Putamen (tissue), 1 donor: ENCODE measurements around the gene ZPLD1.

Experiments
- DNase-seq: peaks from one replicate; pipeline ENCODE4 v3.0.0-alpha.2; 2016; ENCODE audit warnings: low spot score

Gene ZPLD1

GRCh38 chr3:102434715-102435114, at the start of gene ZPLD1:
Gene ZPLD1, plus strand, starts transcription at chr3:102435015. Its CDS starts 3,473 bp downstream, at chr3:102438488.
- DNase-seq, result no peak

DNA sequence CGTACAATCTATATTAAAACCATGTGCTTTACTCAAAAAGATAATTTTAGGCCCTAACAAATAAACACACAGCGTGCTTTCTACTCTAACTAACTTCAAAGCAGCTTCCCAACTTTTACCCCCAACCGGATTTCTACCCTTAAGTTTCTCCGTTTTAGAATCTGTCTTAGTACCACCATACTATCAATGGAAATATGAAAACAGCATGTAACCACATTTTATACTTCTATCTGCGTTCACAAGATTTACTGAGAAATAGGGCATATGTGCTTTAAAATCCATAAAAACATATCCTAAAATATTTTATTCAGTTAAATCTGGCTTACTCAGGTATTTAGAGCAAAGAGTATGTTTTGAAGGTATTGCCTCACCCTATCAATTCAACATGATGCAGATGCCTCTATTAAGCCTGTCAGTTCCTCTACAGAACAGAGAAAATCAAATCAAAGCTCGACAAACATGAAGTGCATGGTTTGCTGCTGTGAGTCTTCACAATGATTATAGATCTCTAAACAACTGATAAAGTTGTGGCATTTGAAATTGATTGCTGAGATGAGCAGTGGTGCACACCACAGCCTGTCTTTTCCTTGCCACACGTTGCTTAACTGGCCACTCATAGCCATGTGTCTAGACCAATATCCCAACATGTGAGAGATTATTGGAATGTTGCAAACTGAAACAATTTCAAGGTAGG, 44.5 kb upstream of the ZPLD1 start:
- no peak for DNase-seq

DNA sequence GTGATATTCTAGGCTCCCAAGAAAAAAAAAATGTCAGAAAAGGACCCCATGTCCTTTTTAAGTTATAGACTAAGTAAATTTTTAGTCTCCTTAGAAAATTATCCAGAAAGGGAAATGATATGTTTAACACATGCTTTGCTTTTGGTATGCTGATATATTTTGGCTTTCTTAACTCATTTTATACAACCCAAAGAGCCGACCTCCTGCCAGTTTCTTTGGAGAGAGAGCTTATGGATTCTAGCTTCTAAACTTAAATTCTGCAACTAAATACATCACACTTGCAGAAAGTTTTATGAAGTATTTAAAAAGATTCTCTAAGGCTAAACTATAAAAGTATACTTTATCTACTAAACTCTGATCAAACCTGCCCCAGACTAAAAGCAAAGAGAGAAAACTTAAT, 43.9 kb upstream of the ZPLD1 start:
- DNase-seq, result no peak

DNA sequence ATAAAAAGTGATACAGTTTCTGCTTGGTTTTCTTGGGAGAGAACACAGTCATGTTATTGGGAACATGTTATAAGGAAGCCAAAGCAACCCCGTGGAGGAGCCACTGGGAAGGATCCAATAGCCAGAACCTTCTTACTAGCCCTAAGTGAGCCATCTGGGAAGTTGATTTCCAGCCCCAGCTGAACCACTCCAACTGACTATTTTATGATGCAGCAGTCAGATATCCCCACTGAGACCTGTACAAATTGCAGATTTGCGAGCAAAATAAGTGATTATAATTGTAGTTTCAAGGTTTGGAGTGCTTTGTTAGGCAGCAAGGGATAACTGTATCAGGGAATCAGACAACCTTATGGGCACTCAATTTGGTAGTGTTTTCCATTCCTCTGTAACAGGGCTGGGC, 43.3 kb upstream of the ZPLD1 start:
- no peak for DNase-seq

DNA sequence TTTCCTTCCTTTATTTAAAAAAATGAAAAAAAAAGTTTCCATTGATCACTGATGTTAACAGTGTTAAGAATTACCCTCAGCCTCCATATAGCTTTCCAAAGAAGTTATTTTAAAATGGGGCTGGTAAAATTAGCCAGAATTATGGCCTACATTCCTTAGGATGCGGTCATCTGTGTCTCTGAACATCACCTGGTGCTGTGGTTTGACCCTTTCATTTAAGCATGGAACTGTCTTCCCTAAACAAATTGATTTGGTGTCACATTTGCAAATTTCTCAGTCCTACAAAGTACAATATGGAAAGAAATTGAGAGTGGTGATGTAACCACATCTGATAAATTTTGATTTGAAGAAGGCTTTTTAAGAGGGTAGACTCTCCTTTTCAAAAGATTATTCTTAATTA, 40.3 kb upstream of the ZPLD1 start:
- no peak for DNase-seq

DNA sequence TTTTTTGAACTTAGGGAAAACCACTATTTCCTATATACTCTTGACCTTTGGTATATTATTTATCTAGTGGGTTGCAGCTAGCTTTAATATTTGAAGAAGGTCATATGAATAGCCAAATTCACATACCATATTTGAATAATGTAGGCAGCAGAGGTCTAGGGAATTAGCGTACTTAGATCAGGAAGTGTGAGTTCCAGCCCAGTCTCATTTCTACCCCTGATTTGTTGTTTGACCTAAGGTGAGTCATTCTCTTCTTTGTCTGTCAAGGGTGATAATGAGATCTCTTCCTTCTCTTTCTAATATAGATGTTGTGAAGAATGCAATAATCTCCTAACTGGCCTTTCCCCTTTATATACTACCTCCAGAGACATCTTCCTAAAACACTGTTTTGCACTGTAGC, 36.6 kb upstream of the ZPLD1 start:
- no peak for DNase-seq

DNA sequence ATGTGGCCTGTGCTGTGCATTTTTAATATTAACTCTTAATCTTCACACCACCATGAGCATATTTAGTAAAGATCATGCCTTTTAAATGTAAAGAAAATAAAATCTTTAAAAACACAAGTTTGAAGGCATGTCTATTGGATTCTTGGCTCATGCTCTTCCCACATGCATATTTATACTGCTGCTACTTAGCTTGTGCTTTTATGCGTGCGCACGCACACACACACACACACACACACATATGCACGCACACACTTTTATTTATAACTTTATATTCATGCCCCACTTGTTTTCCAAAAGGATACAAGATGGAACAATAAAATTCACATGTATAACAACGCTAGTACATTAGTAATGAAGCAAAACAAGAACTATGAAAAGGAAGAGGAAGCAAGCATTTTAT, 36.1 kb upstream of the ZPLD1 start:
- DNase-seq, result no peak

DNA sequence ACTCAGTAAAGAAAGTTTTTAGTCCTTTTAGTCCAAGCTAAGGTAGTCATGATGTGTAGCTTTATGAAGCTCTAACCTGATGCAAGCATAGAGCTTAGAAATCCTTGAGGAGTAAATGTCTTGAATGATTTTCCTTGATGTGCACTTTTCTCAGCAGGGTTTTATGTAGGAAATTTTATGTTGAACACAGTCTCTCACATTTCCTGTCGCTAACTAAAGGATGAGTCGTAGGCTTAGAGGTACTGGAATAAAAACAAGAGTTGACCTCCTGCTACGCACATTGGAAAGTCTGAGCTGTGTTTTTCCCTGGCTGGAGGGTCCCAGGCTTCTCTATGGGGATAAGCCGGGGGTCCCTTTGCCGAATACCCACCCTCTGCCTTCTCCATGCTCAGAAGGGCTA, 34.7 kb upstream of the ZPLD1 start:
- DNase-seq, result no peak

DNA sequence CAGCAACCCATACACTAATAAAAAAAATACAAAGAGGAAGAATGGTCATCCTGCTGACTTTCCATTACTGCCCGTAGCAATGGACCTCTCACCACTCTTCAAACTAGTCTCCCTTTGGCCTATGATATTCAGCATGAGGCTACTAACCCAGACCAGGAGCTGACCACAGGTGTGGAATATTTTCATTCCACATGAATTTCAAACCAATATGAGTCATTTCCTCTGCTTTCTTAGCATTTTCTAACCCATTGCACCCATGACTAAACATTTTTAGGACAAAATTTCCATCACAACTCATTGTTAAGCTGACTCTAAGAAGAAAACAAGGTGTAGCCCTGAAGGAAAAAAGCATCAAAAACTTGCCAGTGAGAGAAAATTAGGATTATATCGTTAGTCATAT, 34.0 kb upstream of the ZPLD1 start:
- no peak for DNase-seq

- DNase-seq, result no peak
Observed at GRCh38 chr3:102410616-102411015, 24.2 kb upstream of the ZPLD1 start.

GRCh38 chr3:102415553-102415952, 19.3 kb upstream of the ZPLD1 start:
- DNase-seq, result no peak

DNA sequence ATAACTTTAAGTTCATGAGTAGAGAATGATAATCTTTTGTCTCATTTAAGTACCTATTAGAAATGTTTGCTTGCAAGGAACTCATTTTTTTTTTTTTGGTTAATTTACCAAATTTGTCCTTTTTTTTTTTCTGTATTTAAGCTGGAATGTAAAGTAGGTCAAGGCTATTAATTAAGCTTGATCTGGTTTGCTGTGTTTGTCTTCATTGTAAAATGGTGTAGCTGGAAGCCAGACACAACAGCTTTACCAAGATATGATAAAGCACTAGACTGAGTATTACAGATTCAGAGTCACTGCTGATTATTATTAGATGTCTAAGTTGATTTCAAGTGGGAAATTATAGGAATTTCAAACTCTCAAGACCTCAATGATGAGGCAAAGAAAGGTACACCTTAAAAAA, 15.0 kb upstream of the ZPLD1 start:
- DNase-seq, result no peak

DNA sequence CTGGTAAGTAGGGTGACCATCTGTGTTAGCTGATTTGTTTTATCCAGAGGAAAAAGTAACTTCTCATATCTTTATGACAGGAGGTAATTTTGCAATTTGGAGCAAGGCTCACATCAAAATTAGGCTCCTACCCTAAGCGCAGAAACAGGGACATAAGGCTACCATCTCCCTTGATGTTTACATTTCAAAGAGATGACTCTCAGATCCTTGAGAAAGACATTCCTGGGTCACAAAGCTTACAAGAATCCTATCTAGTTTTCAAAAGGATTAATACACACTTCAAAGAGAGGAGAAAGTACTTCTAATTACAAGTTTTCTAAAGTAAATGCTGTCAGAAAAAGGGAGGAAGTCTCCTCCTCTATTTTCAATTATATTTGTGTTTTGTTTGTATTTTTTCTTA, 7.0 kb downstream of the ZPLD1 start:
- DNase-seq, result no peak

GRCh38 chr3:102443021-102443420, 8.2 kb downstream of the ZPLD1 start:
- no peak for DNase-seq

- DNase-seq, result no peak
Observed at GRCh38 chr3:102444101-102444500, 9.3 kb downstream of the ZPLD1 start.

- no peak for DNase-seq
Observed at GRCh38 chr3:102447272-102447671, 12.5 kb downstream of the ZPLD1 start.

- no peak for DNase-seq
Observed at GRCh38 chr3:102449341-102449740, 14.5 kb downstream of the ZPLD1 start.

DNA sequence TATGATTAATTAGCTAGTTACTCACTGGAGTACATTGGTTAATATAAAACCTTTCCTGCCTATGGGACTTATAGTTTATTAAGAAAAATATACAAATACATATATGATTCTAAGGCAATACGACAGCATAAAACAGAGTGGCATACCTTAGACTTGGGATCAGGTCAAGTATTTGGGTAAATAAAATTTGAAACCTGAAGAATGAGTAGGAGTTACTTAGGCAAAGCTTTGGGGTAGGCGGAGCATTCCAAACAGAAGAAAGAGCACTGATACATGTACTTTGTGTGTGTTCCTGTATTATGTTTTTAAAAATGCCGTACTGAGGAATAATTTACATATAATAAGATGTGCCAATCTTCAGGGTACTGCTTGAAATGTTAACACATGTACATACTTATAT, 15.1 kb downstream of the ZPLD1 start:
- no peak for DNase-seq

GRCh38 chr3:102450976-102451375, 16.2 kb downstream of the ZPLD1 start:
- DNase-seq, result no peak

DNA sequence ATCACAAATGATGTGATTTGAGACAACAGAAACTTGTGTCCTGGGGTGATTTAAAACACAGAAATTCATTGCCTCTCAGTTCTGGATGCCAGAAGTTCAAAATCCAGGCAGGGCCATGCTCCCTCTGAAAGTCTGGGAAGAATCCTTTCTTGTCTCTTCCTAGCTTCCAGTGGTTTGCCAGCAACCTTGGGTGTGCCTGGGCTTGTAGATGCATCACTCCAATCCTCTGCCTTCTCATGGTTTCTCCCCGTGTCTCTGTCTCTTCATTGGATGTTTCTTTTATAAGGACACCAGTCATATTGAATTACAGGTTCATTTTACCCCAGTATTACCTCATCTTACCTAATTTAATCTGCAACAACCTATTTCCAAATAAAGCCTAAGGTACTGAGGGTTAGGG, 16.7 kb downstream of the ZPLD1 start:
- no peak for DNase-seq

GRCh38 chr3:102454181-102454580, 19.4 kb downstream of the ZPLD1 start:
- no peak for DNase-seq

DNA sequence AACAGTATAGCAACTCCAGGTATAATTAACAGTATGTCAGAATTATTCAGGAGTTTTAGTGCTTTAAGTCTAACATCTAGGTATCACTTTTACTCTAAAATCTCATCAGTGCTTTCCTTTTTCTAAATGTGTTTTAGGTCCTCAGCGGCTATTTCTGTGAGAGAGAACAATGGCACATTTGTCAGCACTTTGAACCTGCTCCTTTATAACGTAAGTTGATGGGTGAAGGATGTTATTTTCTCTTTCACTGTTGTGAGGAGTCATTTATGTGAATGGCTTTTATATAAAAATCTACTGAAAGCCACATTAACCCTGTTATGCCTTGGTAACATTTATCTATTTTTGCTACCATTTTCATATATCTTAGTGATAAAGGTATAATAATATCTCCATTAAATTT, 22.8 kb downstream of the ZPLD1 start:
- DNase-seq, result no peak

- no peak for DNase-seq
Observed at GRCh38 chr3:102460579-102460978, 25.8 kb downstream of the ZPLD1 start.

DNA sequence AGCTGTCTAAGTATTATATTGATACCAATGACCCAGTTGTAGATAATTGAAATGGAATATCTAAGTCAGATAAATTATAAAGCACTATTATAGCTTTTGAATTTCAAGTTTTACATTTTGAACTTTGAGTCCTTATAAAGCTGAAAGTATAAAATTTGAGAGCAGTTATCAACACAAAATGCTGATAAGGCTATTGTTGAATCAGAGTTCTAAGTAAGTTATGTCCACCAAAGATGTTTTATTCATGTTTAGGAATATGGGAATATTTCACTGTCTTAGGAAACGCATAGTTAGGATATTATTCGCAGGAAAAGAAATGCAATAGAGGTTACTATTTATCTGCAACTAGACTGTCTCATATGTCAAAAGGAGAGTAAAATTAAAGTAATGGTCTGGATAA, 29.4 kb downstream of the ZPLD1 start:
- DNase-seq, result no peak

DNA sequence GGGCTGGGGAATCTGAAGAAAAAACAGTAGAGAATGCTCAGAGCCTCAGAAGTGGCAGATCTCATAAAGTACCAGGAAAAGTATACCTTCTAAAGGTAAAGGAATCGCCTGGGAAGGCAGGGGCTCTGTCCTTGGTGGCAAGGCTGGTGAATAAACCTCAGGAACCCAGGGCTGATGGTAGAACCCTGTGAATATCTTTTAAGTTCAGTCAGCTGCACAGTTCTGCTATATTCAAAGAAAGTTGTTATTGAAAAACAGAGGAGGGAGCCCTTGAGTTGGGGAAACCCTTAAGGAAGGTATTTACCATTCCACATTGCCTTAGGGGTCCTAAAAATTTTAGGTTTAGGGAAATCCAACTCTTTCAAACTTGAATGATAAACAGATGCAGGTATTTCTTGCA, 31.2 kb downstream of the ZPLD1 start:
- no peak for DNase-seq
